ENCODE measurements around the gene FGFR4.

- TF ChIP-seq CTCF (IDR thresholded peaks at IDR 0.05) (no peak), POLR2A (IDR thresholded peaks at IDR 0.05) (no peak)
These were observed 23.1 kb downstream of the FGFR4 start for GRCh38 chr5:177109810-177110209.

Data from esophagus squamous epithelium (tissue), 4 donors.